Gastrocnemius medialis (tissue), 4 donors: Measurements from ENCODE around the gene HEBP2.

Experiments used
- POLR2A ChIP-seq, 2 donors: fragments of 450-650 bp; IDR thresholded peaks; one replicate each; pipeline ENCODE4 v1.6.1; 2017; ENCODE audit warnings: antibody characterized with exemption in 2 of 2, mild to moderate bottlenecking in 2 of 2, moderate library complexity in 2 of 2
- TF ChIP-seq, protein P1 (sequence below), 5 experiments: fragments of 450-650 bp in 3 of 5; fragments of 200-600 bp in 2 of 5; sonication (generic) in 2 of 5; IDR thresholded peaks in 4 of 5; conservative IDR thresholded peaks in 1 of 5; 1 replicate in 4 of 5; 2 replicates in 1 of 5; pipeline ENCODE4 v1.5.1; 2016 to 2019; ENCODE audit warnings: antibody characterized with exemption in 5 of 5, mild to moderate bottlenecking in 3 of 5, moderate library complexity in 3 of 5

DNA sequence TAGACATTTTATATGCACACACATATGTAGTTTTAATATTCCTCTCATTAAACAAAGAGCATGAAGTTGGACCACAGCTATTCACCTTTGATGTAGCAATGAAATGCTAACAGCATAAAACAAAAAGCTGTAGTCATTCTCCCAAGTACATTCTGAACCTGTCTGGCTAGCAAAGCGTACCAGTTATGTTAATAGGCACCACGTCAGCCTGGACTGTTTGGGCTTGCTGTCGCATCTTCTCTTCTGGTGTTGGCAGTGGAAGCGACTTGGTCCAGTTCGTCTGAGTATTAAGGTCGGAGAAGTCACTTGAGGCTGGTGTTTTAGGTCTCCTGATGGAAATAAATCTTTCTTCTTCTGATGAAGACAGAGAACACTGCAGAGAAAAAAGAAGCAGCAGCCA is 42.8 kb downstream of the HEBP2 start:
- no peak for TF ChIP-seq POLR2A (IDR thresholded peaks at IDR 0.05)
- TF ChIP-seq, protein P1, sequence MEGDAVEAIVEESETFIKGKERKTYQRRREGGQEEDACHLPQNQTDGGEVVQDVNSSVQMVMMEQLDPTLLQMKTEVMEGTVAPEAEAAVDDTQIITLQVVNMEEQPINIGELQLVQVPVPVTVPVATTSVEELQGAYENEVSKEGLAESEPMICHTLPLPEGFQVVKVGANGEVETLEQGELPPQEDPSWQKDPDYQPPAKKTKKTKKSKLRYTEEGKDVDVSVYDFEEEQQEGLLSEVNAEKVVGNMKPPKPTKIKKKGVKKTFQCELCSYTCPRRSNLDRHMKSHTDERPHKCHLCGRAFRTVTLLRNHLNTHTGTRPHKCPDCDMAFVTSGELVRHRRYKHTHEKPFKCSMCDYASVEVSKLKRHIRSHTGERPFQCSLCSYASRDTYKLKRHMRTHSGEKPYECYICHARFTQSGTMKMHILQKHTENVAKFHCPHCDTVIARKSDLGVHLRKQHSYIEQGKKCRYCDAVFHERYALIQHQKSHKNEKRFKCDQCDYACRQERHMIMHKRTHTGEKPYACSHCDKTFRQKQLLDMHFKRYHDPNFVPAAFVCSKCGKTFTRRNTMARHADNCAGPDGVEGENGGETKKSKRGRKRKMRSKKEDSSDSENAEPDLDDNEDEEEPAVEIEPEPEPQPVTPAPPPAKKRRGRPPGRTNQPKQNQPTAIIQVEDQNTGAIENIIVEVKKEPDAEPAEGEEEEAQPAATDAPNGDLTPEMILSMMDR (IDR thresholded peaks at IDR 0.05 in 4 of 5, conservative IDR thresholded peaks at IDR 0.05 in 1 of 5), result no peak
